Measurements from ENCODE around the gene CHST5.

CHST5 gene

GRCh38 chr16:75486676-75487313 is 49.1 kb downstream of the CHST5 start:
- in situ Hi-C loops (cut with HindIII; ENCODE audit: low pct_ligation_motif_present, low sequenced_read_pairs) = no loop called here
- Histone ChIP-seq H3K27me3 (replicated peaks) (no peaks in the 10 kb centered on the region), H3K27ac (no peak overlapping the region), H3K4me3 (ENCODE audit: low read depth, low read length) (no peak overlapping the region), H3K36me3 (replicated peaks) (no peaks in the 10 kb centered on the region)
- no peak for TF ChIP-seq CTCF (IDR thresholded peaks at IDR 0.05; ENCODE audit: low read depth, low read length, missing control alignments)
- no peak for DNase-seq

GRCh38 chr16:75486014-75486675 is 49.8 kb downstream of the CHST5 start:
- in situ Hi-C loops (cut with HindIII; ENCODE audit: low pct_ligation_motif_present, low sequenced_read_pairs) = no loop called here
- H3K27ac ChIP-seq = no peak overlapping the region
- DNase-seq = no peak
- TF ChIP-seq CTCF (IDR thresholded peaks at IDR 0.05; ENCODE audit: low read depth, low read length, missing control alignments) = no peak
- no peaks in the 10 kb centered on the region for H3K27me3 ChIP-seq (replicated peaks)
- no peak overlapping the region for H3K4me3 ChIP-seq (ENCODE audit: low read depth, low read length)
- no peaks in the 10 kb centered on the region for H3K36me3 ChIP-seq (replicated peaks)

- no peak for DNase-seq
- no peak overlapping the region for H3K27ac ChIP-seq
- in situ Hi-C loops (cut with HindIII; ENCODE audit: low pct_ligation_motif_present, low sequenced_read_pairs) = no loop called here
- no peaks in the 10 kb centered on the region for H3K27me3 ChIP-seq (replicated peaks)
- no peak for TF ChIP-seq CTCF (IDR thresholded peaks at IDR 0.05; ENCODE audit: low read depth, low read length, missing control alignments)
- no peak overlapping the region for H3K4me3 ChIP-seq (ENCODE audit: low read depth, low read length)
- no peaks in the 10 kb centered on the region for H3K36me3 ChIP-seq (replicated peaks)
Measured at GRCh38 chr16:75485230-75486013, 50.5 kb downstream of the CHST5 start.

- TF ChIP-seq CTCF (IDR thresholded peaks at IDR 0.05; ENCODE audit: low read depth, low read length, missing control alignments) = no peak
- H3K36me3 ChIP-seq (replicated peaks) = no peaks in the 10 kb centered on the region
- in situ Hi-C loops (cut with HindIII; ENCODE audit: low pct_ligation_motif_present, low sequenced_read_pairs) = no loop called here
- H3K27ac ChIP-seq = no peak overlapping the region
- no peak overlapping the region for H3K4me3 ChIP-seq (ENCODE audit: low read depth, low read length)
- no peaks in the 10 kb centered on the region for H3K27me3 ChIP-seq (replicated peaks)
- DNase-seq = peak; percentile 29
Measured at GRCh38 chr16:75483222-75483621, 52.7 kb downstream of the CHST5 start.

- Histone ChIP-seq H3K36me3 (replicated peaks) (no peaks in the 10 kb centered on the region), H3K27me3 (replicated peaks) (no peaks in the 10 kb centered on the region), H3K27ac (no peak overlapping the region), H3K4me3 (ENCODE audit: low read depth, low read length) (no peak overlapping the region)
- DNase-seq = no peak
- no peak for TF ChIP-seq CTCF (IDR thresholded peaks at IDR 0.05; ENCODE audit: low read depth, low read length, missing control alignments)
- in situ Hi-C loops (cut with HindIII; ENCODE audit: low pct_ligation_motif_present, low sequenced_read_pairs) = no loop called here
Measured at GRCh38 chr16:75482434-75483205, 53.3 kb downstream of the CHST5 start.

Data from brain microvascular endothelial cell (primary cell).